Ovary (tissue), 9 donors: ENCODE data around the gene UQCRC1. TPM values are rescaled to one million over a fixed set of nuclear protein-coding genes. Genes with fewer than 3 reads are reported as not detected.

Source experiments
- DNase-seq, 5 donors: peaks; one replicate each; pipeline ENCODE4 v3.0.0-alpha.2; 2019 to 2020
- H3K27ac ChIP-seq, 2 donors: fragments of 200-600 bp; one replicate each; pipeline versions ENCODE4 v1.5.1 to v1.8.0; 2019 to 2022
- H3K27me3 ChIP-seq: fragments of 200-600 bp; one replicate; pipeline ENCODE4 v1.8.0; 2022
- H3K36me3 ChIP-seq: fragments of 200-600 bp; sonication (generic); one replicate; pipeline ENCODE4 v1.5.1; 2019
- H3K4me1 ChIP-seq: one replicate; pipeline ENCODE4 v1.8.1; 2013; ENCODE audit warnings: mild to moderate bottlenecking, moderate library complexity; ENCODE audit not compliant: insufficient read depth
- H3K4me3 ChIP-seq: fragments of 200-600 bp; sonication (generic); one replicate; pipeline ENCODE4 v1.5.1; 2017
- H3K9me3 ChIP-seq, 2 donors: fragments of 200-600 bp in 1 of 2; sonication (generic) in 1 of 2; one replicate each; pipeline versions ENCODE4 v1.5.1 to v1.8.1; 2013 to 2019; ENCODE audit warnings: mild to moderate bottlenecking in 1 of 2, moderate library complexity in 1 of 2
- CTCF ChIP-seq, 3 donors: fragments of 450-650 bp in 2 of 3; fragments of 200-600 bp in 1 of 3; IDR thresholded peaks; one replicate each; pipeline versions ENCODE4 v1.5.1 to v1.8.0; 2016 to 2022; ENCODE audit warnings: antibody characterized with exemption in 3 of 3, mild to moderate bottlenecking in 1 of 3
- EP300 ChIP-seq: sonication (generic); formaldehyde crosslinking; IDR thresholded peaks from one replicate; pipeline ENCODE4 v1.6.1; 2017; ENCODE audit warnings: antibody characterized with exemption
- POLR2A ChIP-seq: fragments of 450-650 bp; IDR thresholded peaks from one replicate; pipeline ENCODE4 v1.6.1; 2017; ENCODE audit warnings: antibody characterized with exemption, mild to moderate bottlenecking, moderate library complexity
- WGBS, 3 donors: extraction: QIAGEN DNeasy Blood & Tissue Kit in 1 of 3; methylation state at CpG; one replicate each; pipeline versions ENCODE4 v1.1.5 to v1.1.7; 2013 to 2017; 5-methylcytosine and 5-hydroxymethylcytosine counted together
- intact Hi-C, 4 donors: fragments of 100-400 bp; cut with DNase I; formaldehyde crosslinking; loops; one replicate each; pipeline versions ENCODE4 v1.11.0 to v1.15.1; 2022 to 2023
- polyA plus RNA-seq, 2 donors: library from polyadenylated mRNA; stranded (reverse); fragments of 200-250 nt in 1 of 2; fragments of 350-450 nt in 1 of 2; fragmentation: Illumina TruSeq in 1 of 2; extraction: RNeasy Lipid Tissue Mini Kit (QIAGEN cat#74804) in 1 of 2; gene quantifications; one replicate each; pipeline ENCODE4 v1.2.3, GENCODE V29; 2013 to 2014
- total RNA-seq, 7 donors: library from RNA; depleted of rRNA in 2 of 7; stranded (reverse); fragments of >200 nt in 2 of 7; fragmentation: NEBNext Ultra II Directional in 3 of 7; extraction: Animal tissue kit (Norgen Biotek cat#: 25700) in 3 of 7; gene quantifications; one replicate each; pipeline versions ENCODE4 v1.1.0 to v1.2.4, GENCODE V29; 2016 to 2023
- donor health status: DM: no; HTN: no; CAD: no; lungs with moderate emphysema.
- donor health status: DM: no; HTN: no; CAD: no.
- donor health status: Bipolar disorder and iron deficiency.
- donor health status: DM: yes; HTN: yes; CAD: no.
- donor health status: DM: no; HTN: no; CAD: no.
- donor health status: DM: yes; HTN: yes; CAD: no.

The UQCRC1 gene
- total and polyA plus RNA-seq, 9 donors: 102 to 153 (median 118) TPM

DNA sequence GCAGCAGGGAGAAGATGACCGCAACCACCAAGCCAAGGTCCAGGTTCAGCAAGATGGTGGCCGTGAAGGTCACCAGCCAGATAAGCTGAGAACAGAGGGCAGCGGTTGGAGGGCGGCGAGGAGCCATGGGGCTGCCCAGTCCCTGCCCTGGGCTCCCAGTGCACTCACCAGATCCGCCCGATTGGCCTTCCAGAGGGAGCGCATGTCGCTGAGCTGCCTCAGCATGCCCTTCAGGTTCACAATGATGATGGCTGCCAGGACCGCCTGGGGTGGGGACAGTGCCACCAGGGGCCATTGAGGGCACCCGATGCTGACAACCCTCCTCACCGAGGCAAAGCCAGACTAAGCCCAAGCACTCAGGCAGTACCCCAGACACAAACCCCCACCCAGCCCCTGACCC lies 20.4 kb upstream of the UQCRC1 start:
- Histone ChIP-seq H3K9me3 (no peaks in the 10 kb centered on the region), H3K36me3 (no peaks in the 10 kb centered on the region), H3K27ac (no peak overlapping the region), H3K4me1 (no peaks in the 10 kb centered on the region), H3K4me3 (no peak overlapping the region), H3K27me3 (no peaks in the 10 kb centered on the region)
- WGBS, 3 donors: 94 to 96% (median 95%) methylated on average over 12 of the region's 12 CpGs
- intact Hi-C loops: no loop called here
- no peak for DNase-seq
- no peak for TF ChIP-seq EP300
- TF ChIP-seq CTCF (IDR thresholded peaks at IDR 0.05): no peak

GRCh38 chr3:48628277-48629017 lies 19.0 kb upstream of the UQCRC1 start:
- no peak for TF ChIP-seq CTCF (IDR thresholded peaks at IDR 0.05)
- no peaks in the 10 kb centered on the region for H3K36me3 ChIP-seq
- no peak overlapping the region for H3K4me3 ChIP-seq
- 74 to 82% (median 78%) methylated on average over 13 of the region's 13 CpGs for WGBS, 3 donors
- no peaks in the 10 kb centered on the region for H3K27me3 ChIP-seq
- intact Hi-C loops: no loop called here
- no peaks in the 10 kb centered on the region for H3K4me1 ChIP-seq
- H3K27ac ChIP-seq: no peak overlapping the region
- DNase-seq: no peak
- no peaks in the 10 kb centered on the region for H3K9me3 ChIP-seq

- H3K9me3 ChIP-seq: no peaks in the 10 kb centered on the region
- no peaks in the 10 kb centered on the region for H3K4me1 ChIP-seq
- intact Hi-C loops: no loop called here
- TF ChIP-seq POLR2A: no peak
- TF ChIP-seq CTCF (IDR thresholded peaks at IDR 0.05): no peak
- TF ChIP-seq EP300: no peak
- no peaks in the 10 kb centered on the region for H3K36me3 ChIP-seq
- H3K27me3 ChIP-seq: no peaks in the 10 kb centered on the region
- H3K27ac ChIP-seq: no peak overlapping the region
- H3K4me3 ChIP-seq: no peak overlapping the region
- WGBS, 3 donors: 85 to 90% (median 87%) methylated on average over 6 of the region's 6 CpGs
- no peak for DNase-seq
Measured at GRCh38 chr3:48625600-48625999, 16.2 kb upstream of the UQCRC1 start.

GRCh38 chr3:48624767-48625166 lies 15.3 kb upstream of the UQCRC1 start:
- intact Hi-C loops: no loop called here
- no peak overlapping the region for H3K4me3 ChIP-seq
- DNase-seq: no peak
- H3K27ac ChIP-seq: no peak overlapping the region
- no peaks in the 10 kb centered on the region for H3K4me1 ChIP-seq
- no peaks in the 10 kb centered on the region for H3K9me3 ChIP-seq
- WGBS, 3 donors: 91 to 93% (median 92%) methylated on average over 10 of the region's 10 CpGs
- TF ChIP-seq POLR2A: no peak
- no peak for TF ChIP-seq EP300
- TF ChIP-seq CTCF (IDR thresholded peaks at IDR 0.05): no peak
- H3K36me3 ChIP-seq: no peaks in the 10 kb centered on the region
- H3K27me3 ChIP-seq: no peaks in the 10 kb centered on the region
